K562 (cell line): ENCODE results near the gene TGFBR1. TPM values are rescaled to one million over a fixed set of nuclear protein-coding genes. Genes with fewer than 3 reads are reported as not detected.

Source experiments
- ATAC-seq: fragments of 200-7000 bp; cut with Tn5 transposase; 3 replicates; pipeline ENCODE4 v1.9.1; 2020; ENCODE audit warnings: moderate library complexity
- BruUV-seq: library from RNA; stranded (reverse); fragments of 400-500 nt; replicated peaks from 2 replicates; lab custom pipeline; 2021; lab: Mats Ljungman, UMichigan
- CTCF ChIA-PET: fragments of 300-600 bp; formaldehyde crosslinking; extraction: SDS; loops from one replicate; lab custom pipeline; 2021; ENCODE audit warnings: low intra/inter-chr PET ratio; lab: Yijun Ruan, JAX
- POLR2A ChIA-PET: fragments of 300-600, 350-650 bp; sonication (Branson Sonifier 250); formaldehyde crosslinking; extraction: SDS; loops from one replicate; lab custom pipeline; 2021; ENCODE audit warnings: antibody characterized with exemption, inconsistent platforms; lab: Yijun Ruan, JAX
- DNase-seq, 4 experiments: peaks; one replicate each; pipeline versions ENCODE4 v3.0.0 to v3.0.0-alpha.2; 2011 to 2018; ENCODE audit warnings: low spot score in 3 of 4, mixed read lengths in 3 of 4; ENCODE audit errors: extremely low read depth in 1 of 4
- FAIRE-seq: peaks from 2 replicates; lab custom pipeline; 2011; peaks lifted over from hg19 to GRCh38; lab: Jason Lieb, UNC
- H2AFZ ChIP-seq: 2 replicates; pipeline ENCODE4 v1.6.0; 2011; ENCODE audit warnings: low read depth, low read length, control low read depth, inconsistent platforms
- H3K27ac ChIP-seq: fragments of 200-600 bp; 3 replicates; pipeline ENCODE4 v1.8.0; 2011; ENCODE audit warnings: low read depth, mild to moderate bottlenecking, control low read depth, inconsistent platforms, low read length, moderate library complexity, mixed read lengths; ENCODE audit errors: extremely low read depth
- H3K27me3 ChIP-seq, 2 experiments: fragments of 300-600 bp in 1 of 2; 2 replicates in 1 of 2; 3 replicates in 1 of 2; pipeline versions ENCODE4 v1.6.0 to v1.8.0; 2011; ENCODE audit warnings: inconsistent platforms in 2 of 2, low read length in 2 of 2, mild to moderate bottlenecking in 1 of 2, mixed read lengths in 1 of 2, moderate library complexity in 1 of 2; ENCODE audit not compliant: control insufficient read depth in 2 of 2, insufficient read depth in 2 of 2
- H3K36me3 ChIP-seq: fragments of 300-600 bp; 3 replicates; pipeline ENCODE4 v1.8.0; 2011; ENCODE audit warnings: mild to moderate bottlenecking, low read length, inconsistent platforms; ENCODE audit not compliant: control insufficient read depth, insufficient read depth
- H3K4me1 ChIP-seq, 2 experiments: fragments of 200-600 bp in 1 of 2; replicated peaks in 1 of 2; 2 replicates in 1 of 2; 3 replicates in 1 of 2; pipeline versions ENCODE4 v1.5.1 to v1.8.0; 2011; ENCODE audit warnings: inconsistent platforms in 2 of 2, low read length in 2 of 2, mild to moderate bottlenecking in 1 of 2, mixed read lengths in 1 of 2, moderate library complexity in 1 of 2; ENCODE audit not compliant: control insufficient read depth in 2 of 2, insufficient read depth in 2 of 2
- H3K4me2 ChIP-seq: 2 replicates; pipeline ENCODE4 v1.6.1; 2011; ENCODE audit warnings: low read length, control low read depth, inconsistent platforms, mixed read lengths; ENCODE audit not compliant: insufficient read depth
- H3K4me3 ChIP-seq: fragments of 200-600 bp; sonication (generic), shearing (Covaris generic); 2 replicates; pipeline ENCODE4 v1.5.1; 2016; ENCODE audit warnings: control low read depth, inconsistent platforms
- H3K79me2 ChIP-seq: fragments of 200-600 bp; 3 replicates; pipeline ENCODE4 v1.8.0; 2011; ENCODE audit warnings: low read length, inconsistent platforms; ENCODE audit not compliant: control insufficient read depth, insufficient read depth
- H3K9ac ChIP-seq, 2 experiments: 2 replicates each; pipeline versions ENCODE4 v1.6.0 to v1.6.1; 2011; ENCODE audit warnings: low read depth in 2 of 2, low read length in 2 of 2, control low read depth in 1 of 2, inconsistent platforms in 1 of 2, mild to moderate bottlenecking in 1 of 2, mixed read lengths in 1 of 2; ENCODE audit not compliant: insufficient read depth in 1 of 2
- H3K9me1 ChIP-seq: one replicate; pipeline ENCODE4 v1.6.0; 2011; ENCODE audit warnings: inconsistent platforms, mild to moderate bottlenecking, low read length, moderate library complexity; ENCODE audit not compliant: control insufficient read depth, insufficient read depth
- H3K9me3 ChIP-seq: replicated peaks from 2 replicates; pipeline ENCODE4 v1.5.1; 2011; ENCODE audit warnings: low read depth, low read length, inconsistent platforms; ENCODE audit not compliant: control insufficient read depth, insufficient read depth
- H4K20me1 ChIP-seq: replicated peaks from 2 replicates; pipeline ENCODE4 v1.6.1; 2011; ENCODE audit warnings: low read length, inconsistent platforms, mixed read lengths; ENCODE audit not compliant: control insufficient read depth, insufficient read depth
- EGR1 ChIP-seq: fragments of 450-650 bp; conservative IDR thresholded peaks from 2 replicates; pipeline ENCODE4 v1.6.1; 2017; ENCODE audit warnings: mild to moderate bottlenecking
- SOX6 ChIP-seq: fragments of 450-650 bp; IDR thresholded peaks from 2 replicates; pipeline ENCODE4 v1.6.1; 2014; ENCODE audit warnings: mild to moderate bottlenecking
- TAF15 ChIP-seq: fragments of 200-400 bp; formaldehyde crosslinking; IDR thresholded peaks from 2 replicates; pipeline ENCODE4 v1.6.1; 2017; ENCODE audit warnings: mild to moderate bottlenecking, low read depth, low read length, moderate library complexity
- TRIM24 ChIP-seq, 2 experiments: fragments of 450-650 bp; IDR thresholded peaks; 2 replicates each; pipeline ENCODE4 v1.6.1; 2016
- ZKSCAN1 ChIP-seq: fragments of 150-350 bp; IDR thresholded peaks from 2 replicates; pipeline ENCODE4 v1.6.1; 2016; ENCODE audit warnings: low read depth, low read length
- ZNF764 ChIP-seq: fragments of 250-450 bp; sonication (Bioruptor Pico); IDR thresholded peaks from 2 replicates; pipeline ENCODE4 v1.4.0; 2020; ENCODE audit warnings: low read depth, mild to moderate bottlenecking, moderate library complexity
- WGBS: fragments of 100-300 bp; shearing (Covaris generic); methylation state at CpG from one replicate; pipeline ENCODE4 v1.1.6; 2016; ENCODE audit warnings: low coverage, mixed read lengths; ENCODE audit not compliant: insufficient coverage; ENCODE audit errors: missing lambda C conversion rate; 5-methylcytosine and 5-hydroxymethylcytosine counted together
- in situ Hi-C: fragments of 300-500 bp; cut with MboI; formaldehyde crosslinking; loops from 4 replicates; pipeline ENCODE4 v1.15.0; 2018; ENCODE audit warnings: inconsistent platforms, mixed read lengths
- intact Hi-C: fragments of 100-400 bp; cut with micrococcal nuclease; formaldehyde crosslinking; loops from 2 replicates; pipeline ENCODE4 v1.14.2; 2022
- polyA plus RNA-seq, 8 experiments: library from polyadenylated mRNA; depleted of rRNA in 4 of 8; stranded (reverse) in 5 of 8; unstranded in 3 of 8; fragments of >200 nt; fragmentation: Nextera tagmentation in 2 of 8; fragmentation: Illumina TruSeq in 1 of 8; extraction: Ambion mirVana in 2 of 8; extraction: Trizol in 1 of 8; gene quantifications; 2 replicates each; pipeline versions ENCODE4 v1.2.1 to v1.2.3, GENCODE V29; 2011 to 2014; ENCODE audit warnings: inconsistent platforms in 1 of 8, missing spikeins in 1 of 8
- total RNA-seq, 7 experiments: library from RNA; depleted of rRNA in 6 of 7; stranded (reverse); fragments of >200 nt in 6 of 7; fragmentation: Illumina TruSeq in 2 of 7; extraction: Trizol in 2 of 7; gene quantifications; 2 replicates each; pipeline versions ENCODE4 v1.2.1 to v1.2.3, GENCODE V29; 2011 to 2021; ENCODE audit warnings: low replicate concordance in 1 of 7

Gene TGFBR1
- total and polyA plus RNA-seq, 9 of the 15 experiments (the other 6 are each of a cell fraction or from before 2014, with no cell fraction given): 15.5 to 62.4 (median 42.7) TPM

- WGBS: 4% methylated on average over 10 of the region's 10 CpGs
- H3K27ac ChIP-seq: no peak overlapping the region
- H3K4me3 ChIP-seq: no peak overlapping the region
- no peak overlapping the region for H2AFZ ChIP-seq
- POLR2A ChIA-PET: interaction anchor here (1.7 kb wide), 1 partner anchor 10 kb away, joined by 10 read pairs; no protein-coding TSS in a partner anchor
- no peaks in the 10 kb centered on the region for H3K36me3 ChIP-seq
- H3K9ac ChIP-seq: no peak overlapping the region
- DNase-seq: no peak
- intact Hi-C loops: no loop called here
- no peak for ATAC-seq
- peaks cover 0 to 22% of the 10 kb centered on the region in 2 experiments for H3K27me3 ChIP-seq
- H3K9me1 ChIP-seq: no peaks in the 10 kb centered on the region
- TF ChIP-seq SOX6 (no peak), ZNF764 (CRISPR knock-in tag) (no peak), ZKSCAN1 (peak; percentile 63; the same call in 1 of the 2 replicates)
- in situ Hi-C loops: no loop called here
- no peak for FAIRE-seq
- no peaks in the 10 kb centered on the region; a peak in 1 of 5 replicates for H3K4me1 ChIP-seq
- no TSS peak for BruUV-seq
- H3K9me3 ChIP-seq: no peaks in the 10 kb centered on the region
- no peaks in the 10 kb centered on the region for H3K79me2 ChIP-seq
- H3K4me2 ChIP-seq: no peak overlapping the region; the same call in 1 of the 2 replicates
- CTCF ChIA-PET: no interaction called here
- no peaks in the 10 kb centered on the region for H4K20me1 ChIP-seq
Observed at GRCh38 chr9:99173570-99174504, 68.9 kb downstream of the TGFBR1 start.

GRCh38 chr9:99176527-99177013 is 71.7 kb downstream of the TGFBR1 start:
- intact Hi-C loops (no loop called here), in situ Hi-C loops (no loop called here)
- peaks cover 0 to 28% of the 10 kb centered on the region in 2 experiments for H3K27me3 ChIP-seq
- H3K9me3 ChIP-seq: no peaks in the 10 kb centered on the region
- no peaks in the 10 kb centered on the region for H3K79me2 ChIP-seq
- H3K27ac ChIP-seq: no peak overlapping the region
- no peak for ATAC-seq
- no peak for FAIRE-seq
- H2AFZ ChIP-seq: no peak overlapping the region
- H3K4me3 ChIP-seq: no peak overlapping the region
- TF ChIP-seq TAF15 (no peak), TRIM24 (IDR thresholded peaks at IDR 0.05) (no peak), EGR1 (no peak)
- H3K9ac ChIP-seq: no peak overlapping the region
- no peak for DNase-seq
- no peaks in the 10 kb centered on the region for H3K9me1 ChIP-seq
- H3K4me2 ChIP-seq: no peak overlapping the region
- WGBS: 0% methylated on average over 4 of the region's 4 CpGs
- POLR2A ChIA-PET: interaction anchor here (0.5 to 1.0 kb wide), 3 partner anchors 18 to 1788 kb away, joined by 3 to 5 read pairs (median 3); no protein-coding TSS in a partner anchor
- CTCF ChIA-PET: no interaction called here
- no TSS peak for BruUV-seq
- no peaks in the 10 kb centered on the region for H4K20me1 ChIP-seq
- no peaks in the 10 kb centered on the region for H3K4me1 ChIP-seq
- H3K36me3 ChIP-seq: no peaks in the 10 kb centered on the region
